ENCODE measurements around the gene VN1R2.

DNA sequence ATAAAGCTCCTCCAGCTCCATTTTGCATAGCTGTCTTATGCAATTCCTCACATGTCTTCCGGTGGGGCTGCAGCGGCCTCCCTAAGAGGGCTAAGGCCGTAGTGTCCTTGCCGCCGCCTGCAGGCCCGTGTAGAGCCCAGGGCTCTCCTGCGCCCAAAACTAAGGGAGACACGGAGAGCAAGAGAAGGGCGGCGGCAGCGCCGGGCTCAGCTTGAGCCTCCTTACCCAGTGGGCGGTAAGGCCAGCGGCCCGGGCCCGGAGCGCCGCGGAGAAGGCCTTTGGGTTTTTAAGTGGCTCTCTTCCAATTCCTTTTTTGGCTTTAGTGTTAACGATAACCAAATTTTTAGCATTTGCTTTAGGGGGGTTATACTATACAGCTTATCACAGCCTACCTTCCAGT, 33.5 kb upstream of the VN1R2 start:
- TF ChIP-seq CTCF (IDR thresholded peaks at IDR 0.05; ENCODE audit: insufficient read depth, low read length, poor library complexity, severe bottlenecking) (no peak), EZH2phosphoT487 (conservative IDR thresholded peaks at IDR 0.05; ENCODE audit: low read length) (no peak)

All from SU-DHL-6 (cell line).